ENCODE data around the gene ZNF667. TPM values are rescaled to one million over a fixed set of nuclear protein-coding genes. Genes with fewer than 3 reads are reported as not detected.

ZNF667 gene
- total and polyA plus RNA-seq, 4 donors: 0.69 to 12.9 (median 2.2) TPM

- H3K9ac ChIP-seq (ENCODE audit: insufficient read depth in 1 of 2, low read length in 2 of 2): peak overlapping the region in 1 of 2 donors; percentile 94
- DNase-seq (peak; percentile 94 to 96 (median 95)), ATAC-seq (ENCODE audit: insufficient read depth, low FRiP score) (peak; percentile 91)
- peaks cover 4 to 19% (median 5%) of the 10 kb centered on the region in 5 donors for H3K4me1 ChIP-seq (ENCODE audit: control insufficient read depth in 5 of 5, insufficient read depth in 5 of 5, low read length in 5 of 5)
- H3K27me3 ChIP-seq (ENCODE audit: control insufficient read depth in 3 of 3, insufficient read depth in 3 of 3, low read length in 2 of 3): no peaks in the 10 kb centered on the region
- H3K4me3 ChIP-seq: peak overlapping the region; percentile 77
- peaks cover 0 to 52% (median 10%) of the 10 kb centered on the region in 4 donors for H3K9me3 ChIP-seq (ENCODE audit: control insufficient read depth in 4 of 4, insufficient read depth in 3 of 4, low read length in 3 of 4)
- peaks cover 0 to 5% (median 2%) of the 10 kb centered on the region in 4 donors for H3K36me3 ChIP-seq (ENCODE audit: control insufficient read depth in 4 of 4, insufficient read depth in 4 of 4, low read length in 4 of 4)
- H3K27ac ChIP-seq (ENCODE audit: low read depth in 1 of 2, low read length in 1 of 2): peak overlapping the region; percentile 37 to 77
- TF ChIP-seq CTCF (IDR thresholded peaks at IDR 0.05; ENCODE audit: control extremely low read depth, extremely low read depth): no peak
- 1 to 3% methylated on average over 80 of the region's 80 CpGs for whole genome bisulfite sequencing, 2 donors
Observed at GRCh38 chr19:56477429-56478338, 539 bp upstream of the ZNF667 start.

DNA sequence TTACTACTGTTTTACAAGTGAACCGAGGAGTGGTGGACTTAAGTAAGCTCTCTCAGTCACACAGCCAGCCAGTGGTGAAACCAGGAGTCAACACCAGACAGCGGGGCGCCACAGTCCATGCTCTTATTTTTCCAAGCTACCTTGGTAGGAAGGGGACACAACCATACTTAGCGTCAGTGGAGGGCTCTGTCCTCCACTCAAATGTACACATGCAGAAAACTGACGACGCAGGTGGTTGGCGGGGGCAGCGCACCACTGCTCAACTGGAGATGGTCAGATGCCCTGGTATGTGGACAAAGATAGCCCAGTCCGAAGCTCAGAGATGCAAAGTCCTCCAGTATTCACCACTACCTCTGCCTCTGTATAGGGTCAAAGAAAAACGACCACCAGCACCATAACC is 1.1 kb downstream of the ZNF667 start:
- peaks cover 0 to 52% (median 9%) of the 10 kb centered on the region in 4 donors for H3K9me3 ChIP-seq (ENCODE audit: control insufficient read depth in 4 of 4, insufficient read depth in 3 of 4, low read length in 3 of 4)
- no peak overlapping the region for H3K27ac ChIP-seq (ENCODE audit: low read depth in 1 of 2, low read length in 1 of 2)
- H3K36me3 ChIP-seq (ENCODE audit: control insufficient read depth in 4 of 4, insufficient read depth in 4 of 4, low read length in 4 of 4): peaks cover 0 to 16% (median 6%) of the 10 kb centered on the region in 4 donors
- no peak overlapping the region for H3K4me3 ChIP-seq
- TF ChIP-seq CTCF (IDR thresholded peaks at IDR 0.05; ENCODE audit: control extremely low read depth, extremely low read depth): no peak
- H3K9ac ChIP-seq (ENCODE audit: insufficient read depth in 1 of 2, low read length in 2 of 2): peak overlapping the region in 1 of 2 donors; percentile 87
- ATAC-seq (ENCODE audit: insufficient read depth, low FRiP score) (no peak), DNase-seq (peak in 1 of 3 donors; percentile 2)
- H3K4me1 ChIP-seq (ENCODE audit: control insufficient read depth in 5 of 5, insufficient read depth in 5 of 5, low read length in 5 of 5): peaks cover 4 to 19% (median 5%) of the 10 kb centered on the region in 5 donors
- H3K27me3 ChIP-seq (ENCODE audit: control insufficient read depth in 3 of 3, insufficient read depth in 3 of 3, low read length in 2 of 3): no peaks in the 10 kb centered on the region
- WGBS, 2 donors: 79 to 89% methylated on average over 10 of the region's 10 CpGs

- no peak overlapping the region for H3K9ac ChIP-seq (ENCODE audit: insufficient read depth in 1 of 2, low read length in 2 of 2)
- no peak overlapping the region for H3K27ac ChIP-seq (ENCODE audit: low read depth in 1 of 2, low read length in 1 of 2)
- H3K4me1 ChIP-seq (ENCODE audit: control insufficient read depth in 5 of 5, insufficient read depth in 5 of 5, low read length in 5 of 5): peaks cover under 1 to 19% (median 4%) of the 10 kb centered on the region in 5 donors
- peaks cover 0 to 55% (median 9%) of the 10 kb centered on the region in 4 donors for H3K9me3 ChIP-seq (ENCODE audit: control insufficient read depth in 4 of 4, insufficient read depth in 3 of 4, low read length in 3 of 4)
- H3K27me3 ChIP-seq (ENCODE audit: control insufficient read depth in 3 of 3, insufficient read depth in 3 of 3, low read length in 2 of 3): no peaks in the 10 kb centered on the region
- DNase-seq (no peak), ATAC-seq (ENCODE audit: insufficient read depth, low FRiP score) (no peak)
- H3K36me3 ChIP-seq (ENCODE audit: control insufficient read depth in 4 of 4, insufficient read depth in 4 of 4, low read length in 4 of 4): peaks cover 0 to 22% (median 9%) of the 10 kb centered on the region in 4 donors
- H3K4me3 ChIP-seq: no peak overlapping the region
- WGBS, 2 donors: 73 to 79% methylated on average over 3 of the region's 3 CpGs
- TF ChIP-seq CTCF (IDR thresholded peaks at IDR 0.05; ENCODE audit: control extremely low read depth, extremely low read depth): no peak
Observed at GRCh38 chr19:56474308-56474707, 2.8 kb downstream of the ZNF667 start.
